MM.1S (cell line): ENCODE data around the gene OR51E2.

Experiments used
- EZH2phosphoT487 ChIP-seq: fragments of 300-600 bp; sonication (generic); IDR thresholded peaks from 2 replicates; pipeline ENCODE4 v1.6.1; 2018; ENCODE audit warnings: antibody characterized with exemption, low read length
- TF ChIP-seq, protein P1 (sequence below): fragments of 300-600 bp; sonication (generic); IDR thresholded peaks from 2 replicates; pipeline ENCODE4 v1.5.1; 2016; ENCODE audit warnings: antibody characterized with exemption, low read length, mixed read lengths

DNA sequence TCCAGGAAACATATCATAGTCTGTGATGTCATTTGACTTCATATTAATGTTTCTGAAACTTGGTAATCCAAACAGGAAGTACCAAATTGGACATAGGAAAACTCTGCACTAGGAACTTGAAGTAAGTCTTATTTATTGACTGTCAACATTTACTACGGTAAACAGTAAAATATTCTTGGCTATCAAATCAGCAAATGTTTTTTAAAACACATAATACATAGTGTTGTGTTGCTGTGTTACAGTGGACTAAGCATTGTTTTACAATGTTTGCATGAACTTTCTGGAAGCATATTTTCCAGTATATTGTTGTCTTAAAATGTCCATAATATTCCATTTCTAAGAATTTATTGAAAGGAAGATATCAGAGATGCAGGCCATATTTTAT, 2.8 kb upstream of the OR51E2 start:
- TF ChIP-seq, protein P1, sequence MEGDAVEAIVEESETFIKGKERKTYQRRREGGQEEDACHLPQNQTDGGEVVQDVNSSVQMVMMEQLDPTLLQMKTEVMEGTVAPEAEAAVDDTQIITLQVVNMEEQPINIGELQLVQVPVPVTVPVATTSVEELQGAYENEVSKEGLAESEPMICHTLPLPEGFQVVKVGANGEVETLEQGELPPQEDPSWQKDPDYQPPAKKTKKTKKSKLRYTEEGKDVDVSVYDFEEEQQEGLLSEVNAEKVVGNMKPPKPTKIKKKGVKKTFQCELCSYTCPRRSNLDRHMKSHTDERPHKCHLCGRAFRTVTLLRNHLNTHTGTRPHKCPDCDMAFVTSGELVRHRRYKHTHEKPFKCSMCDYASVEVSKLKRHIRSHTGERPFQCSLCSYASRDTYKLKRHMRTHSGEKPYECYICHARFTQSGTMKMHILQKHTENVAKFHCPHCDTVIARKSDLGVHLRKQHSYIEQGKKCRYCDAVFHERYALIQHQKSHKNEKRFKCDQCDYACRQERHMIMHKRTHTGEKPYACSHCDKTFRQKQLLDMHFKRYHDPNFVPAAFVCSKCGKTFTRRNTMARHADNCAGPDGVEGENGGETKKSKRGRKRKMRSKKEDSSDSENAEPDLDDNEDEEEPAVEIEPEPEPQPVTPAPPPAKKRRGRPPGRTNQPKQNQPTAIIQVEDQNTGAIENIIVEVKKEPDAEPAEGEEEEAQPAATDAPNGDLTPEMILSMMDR: no peak
- no peak for TF ChIP-seq EZH2phosphoT487
